Endothelial cell of hepatic sinusoid (primary cell): ENCODE results near the gene GLYATL1B.
"Not testable (repeated sequence)": the region's sequence is repeated elsewhere in the genome, so short reads cannot be mapped to it uniquely, and the experiment has no call there.

ENCODE experiments used
- in situ Hi-C: cut with HindIII; loops from 2 replicates; pipeline ENCODE4 v1.10.0; 2017; ENCODE audit warnings: low sequenced_read_pairs

The GLYATL1B gene

DNA sequence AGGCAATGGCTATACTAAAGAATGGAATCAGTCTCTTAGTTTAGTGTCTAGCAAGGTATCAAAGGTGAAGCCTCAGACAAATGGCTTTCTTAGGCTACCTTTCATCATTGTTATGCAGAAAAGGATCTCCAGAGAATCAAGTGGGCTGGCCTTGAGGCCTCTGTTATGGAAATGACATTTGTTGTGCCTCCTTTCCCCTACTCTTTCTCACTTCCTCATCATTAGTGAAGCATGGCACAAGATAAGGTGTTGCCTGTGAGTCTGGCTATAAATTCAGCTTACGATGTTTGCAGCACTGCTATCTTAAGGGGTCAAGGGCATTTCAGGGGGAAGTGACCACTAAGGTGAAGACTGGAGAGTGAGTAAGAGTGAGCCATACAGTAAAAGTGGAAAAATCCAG lies 9.1 kb downstream of the GLYATL1B start:
- in situ Hi-C loops: not testable (repeated sequence)

DNA sequence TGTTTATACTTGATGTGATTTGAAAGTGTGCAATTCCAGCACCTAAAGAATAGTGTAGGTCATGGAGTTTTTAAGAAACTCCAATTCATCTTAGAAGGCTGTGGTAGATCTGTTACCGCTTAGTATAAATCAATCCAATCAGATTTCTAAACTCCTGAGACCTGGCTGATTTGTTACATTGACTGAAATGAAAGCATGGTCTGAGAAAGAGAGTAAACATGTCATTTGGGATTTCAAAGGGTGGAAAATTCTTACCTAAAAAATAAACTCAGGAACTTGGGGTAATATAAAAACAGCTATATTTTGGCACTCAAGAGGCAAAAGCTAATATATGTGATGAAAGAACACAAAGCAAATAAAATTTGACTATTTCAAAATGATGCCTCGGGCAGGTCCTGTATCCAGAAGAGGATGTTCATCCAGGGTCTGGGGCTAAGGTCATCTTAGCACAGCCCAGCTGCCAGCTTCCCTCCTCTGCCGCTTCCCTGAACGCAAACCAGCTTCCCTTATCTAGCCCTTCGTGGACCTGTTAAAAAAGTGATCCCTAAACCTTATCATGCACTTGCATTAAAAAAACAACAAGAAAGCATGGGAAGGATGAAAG lies 10.0 kb downstream of the GLYATL1B start:
- in situ Hi-C loops: not testable (repeated sequence)

DNA sequence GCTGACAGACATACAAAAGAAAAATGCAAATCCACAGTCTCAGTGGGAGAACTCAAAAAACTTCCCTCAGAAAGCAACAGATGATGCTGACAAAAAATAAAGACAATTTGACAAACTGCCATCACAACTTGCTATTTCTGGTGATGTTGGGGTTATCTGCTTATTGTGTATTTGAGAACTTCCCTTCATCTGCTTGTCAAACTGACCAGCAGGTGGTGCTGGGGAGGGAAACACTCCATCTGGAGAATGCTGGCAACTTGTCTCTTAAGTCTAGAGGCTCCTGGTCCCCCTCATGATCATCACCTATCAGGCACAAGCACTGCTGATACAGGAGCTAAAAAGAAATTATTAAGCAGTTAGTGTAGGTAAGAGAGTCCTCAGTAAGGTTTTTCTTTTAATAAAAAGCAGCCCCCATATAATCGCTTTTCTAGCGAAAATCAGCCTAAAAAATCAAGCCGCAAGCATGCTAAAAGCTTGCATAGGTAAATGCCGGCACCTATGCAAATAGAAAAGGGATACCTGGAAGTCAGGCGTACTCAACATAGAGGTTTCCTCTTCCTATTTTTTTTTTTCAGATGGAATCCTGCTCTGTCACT lies 11.1 kb downstream of the GLYATL1B start:
- in situ Hi-C loops: no loop called here

DNA sequence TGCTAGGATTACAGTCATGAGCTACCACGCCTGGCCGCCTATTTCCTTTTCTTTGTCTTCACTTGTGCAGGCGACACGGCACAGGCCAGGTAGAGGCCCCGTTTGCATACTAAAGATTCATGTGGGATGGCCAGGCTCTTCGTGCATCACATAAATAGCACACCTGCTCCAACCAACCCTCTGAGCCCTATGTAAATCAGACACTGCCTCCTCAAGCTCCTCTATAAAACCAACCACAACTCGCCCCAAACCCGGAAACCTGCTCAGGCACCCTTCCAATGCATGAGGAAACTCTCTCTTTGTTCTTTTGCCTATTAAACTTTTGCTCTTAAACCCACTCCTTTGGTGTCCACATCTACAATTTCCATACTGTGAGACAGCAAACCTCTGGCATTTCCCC lies 11.8 kb downstream of the GLYATL1B start:
- in situ Hi-C loops: not testable (repeated sequence)

DNA sequence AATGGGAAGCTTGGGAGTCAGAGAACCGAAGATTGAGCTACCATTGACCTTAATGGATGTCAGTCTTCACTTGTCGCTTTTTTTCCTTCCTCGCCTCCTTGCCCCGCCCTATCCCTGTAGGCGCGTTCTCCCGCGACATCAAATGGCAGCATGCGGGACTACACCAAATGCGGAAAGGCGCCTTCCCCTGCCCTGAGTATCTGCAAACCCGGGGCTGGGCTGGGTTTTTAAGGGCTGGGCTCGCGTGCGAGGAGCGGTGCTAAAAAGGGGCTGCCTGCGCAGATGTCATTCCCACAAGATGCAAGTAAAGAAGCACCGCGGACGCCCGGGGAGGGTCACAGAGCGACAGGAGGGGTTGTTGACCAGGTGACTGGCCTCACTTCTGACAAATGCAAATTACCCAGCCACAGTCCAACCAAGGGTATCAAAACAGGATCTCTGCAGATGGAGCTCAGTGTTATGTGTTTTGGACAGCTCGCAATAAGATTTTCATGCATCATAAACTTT lies 16.2 kb downstream of the GLYATL1B start:
- in situ Hi-C loops: no loop called here

DNA sequence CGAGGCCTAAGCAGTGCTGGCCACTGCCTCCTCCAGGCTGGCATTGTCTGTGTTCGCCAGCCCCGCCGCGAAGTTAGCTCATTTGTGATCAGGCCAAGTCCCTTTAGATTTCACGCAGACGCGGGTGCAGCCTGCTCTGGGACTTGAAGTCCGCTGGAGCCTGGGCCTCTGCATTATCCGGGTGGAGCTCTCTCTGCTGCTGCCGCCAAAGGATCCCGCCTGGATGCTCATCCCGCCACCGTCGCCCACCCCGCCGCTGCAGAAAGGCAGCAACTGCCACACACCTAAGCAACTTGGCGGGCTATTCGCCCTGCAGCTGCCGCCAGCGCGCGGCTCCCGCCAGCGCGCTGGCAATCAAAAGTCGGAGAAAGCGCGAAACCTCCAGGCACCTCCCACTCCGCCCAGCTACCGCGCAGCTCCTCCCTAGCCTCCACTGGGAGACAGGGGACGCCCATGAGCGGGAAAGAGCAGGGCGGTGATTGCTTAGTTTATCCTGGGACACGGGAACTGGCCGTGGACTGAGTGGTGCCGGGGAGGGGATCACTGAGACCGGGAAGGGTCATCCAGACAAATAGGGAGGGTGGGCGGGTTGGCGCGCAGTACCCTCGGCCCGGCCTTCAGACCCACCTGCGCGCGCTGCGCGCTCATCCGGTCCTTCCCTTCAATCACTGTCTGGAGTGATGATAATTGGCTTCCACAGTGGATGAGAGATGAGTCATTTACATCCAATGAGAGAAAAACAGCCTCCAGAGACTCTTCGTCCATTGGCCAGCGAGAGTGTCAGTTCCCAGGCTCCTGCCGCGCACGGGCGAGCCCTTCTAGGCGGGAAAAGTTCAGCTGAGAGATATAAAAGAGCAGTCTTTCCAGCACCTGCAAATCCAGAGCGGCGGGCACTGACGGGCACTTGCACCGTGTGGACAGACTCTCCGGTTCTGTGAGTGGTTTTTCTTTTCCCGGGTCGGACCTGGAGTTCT lies 20.5 kb downstream of the GLYATL1B start, which contains the start of gene FAM111B:
Gene FAM111B, plus strand, starts transcription at position 875 of the 974 bp plus-strand sequence. CDS start 2,389 bp downstream, outside the sequence.
- in situ Hi-C loops: no loop called here

DNA sequence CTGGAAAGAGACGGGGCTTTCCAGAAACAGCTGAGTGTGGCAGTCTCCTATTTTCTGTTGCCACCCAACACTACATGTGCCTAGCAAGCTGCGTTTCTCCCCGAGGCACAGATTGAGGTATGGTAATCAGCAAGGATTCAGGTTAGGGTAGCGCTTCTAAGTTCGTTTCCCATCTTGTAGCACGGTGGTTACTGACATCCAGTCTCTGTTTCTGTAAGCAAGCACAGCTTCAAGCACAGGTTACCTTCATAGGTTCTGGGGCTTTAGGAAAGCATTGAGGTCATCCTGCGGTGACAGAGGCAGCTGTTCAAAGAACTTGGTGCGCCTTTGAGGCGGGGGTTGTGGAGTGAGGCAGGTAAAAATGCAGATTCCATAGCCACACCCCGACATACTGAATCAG lies 21.6 kb downstream of the GLYATL1B start:
- in situ Hi-C loops: not testable (repeated sequence)

DNA sequence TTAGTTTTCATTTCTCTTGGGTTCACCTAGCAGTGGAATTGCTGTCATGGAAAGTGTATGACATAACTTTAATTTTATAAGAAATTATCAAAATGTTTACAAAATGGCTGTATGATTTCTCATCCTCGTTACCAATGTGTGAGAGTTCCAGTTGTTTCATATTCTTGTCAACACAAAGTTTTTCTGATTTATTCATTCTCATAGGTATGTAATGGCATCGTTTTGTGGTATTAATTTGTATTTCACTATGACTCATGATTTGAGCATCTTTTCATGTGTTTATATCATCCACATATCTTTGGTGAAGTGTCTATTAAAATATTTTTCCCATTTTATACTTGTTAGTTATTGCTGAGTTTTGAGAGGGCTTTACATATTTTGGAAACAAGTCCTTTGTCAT lies 26.4 kb downstream of the GLYATL1B start:
- in situ Hi-C loops: no loop called here

DNA sequence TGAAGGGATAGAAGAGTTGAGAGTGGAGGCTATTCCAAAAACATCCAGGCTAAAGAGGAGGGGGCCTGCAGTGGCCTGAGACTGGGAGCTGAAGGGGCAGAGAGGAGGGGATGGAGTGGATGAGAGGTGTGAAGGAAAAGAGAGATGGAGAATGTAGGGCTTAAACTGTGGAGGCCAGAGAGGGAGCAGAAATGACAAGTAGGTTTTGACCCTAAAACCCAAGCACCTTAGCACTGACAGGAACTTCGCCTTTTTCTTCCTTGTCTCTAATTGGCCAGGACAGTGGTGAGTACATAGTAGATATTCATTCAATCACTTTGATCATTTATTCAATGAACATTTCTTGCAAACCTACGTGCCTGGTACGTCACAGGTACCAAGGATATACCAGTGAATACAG lies 28.2 kb downstream of the GLYATL1B start:
- in situ Hi-C loops: no loop called here

DNA sequence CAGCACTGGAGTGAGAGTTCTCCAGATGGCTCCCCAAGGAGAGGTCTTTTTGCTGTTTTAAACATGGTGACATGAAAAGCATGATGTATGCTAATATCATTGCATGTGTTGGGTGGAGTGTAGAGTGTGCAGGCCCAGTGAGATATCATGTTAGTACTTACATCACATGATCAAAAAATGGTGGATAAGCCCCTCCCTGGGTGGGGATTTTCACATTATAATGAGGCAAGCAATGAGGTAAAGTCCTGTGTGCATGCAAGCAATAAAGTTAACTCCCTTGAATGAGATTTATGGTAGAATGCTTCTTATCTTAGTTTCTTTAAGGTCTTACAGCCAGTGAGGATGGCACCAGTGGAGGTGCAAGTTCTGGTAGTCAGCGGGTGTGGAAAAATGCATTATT lies 29.4 kb downstream of the GLYATL1B start:
- in situ Hi-C loops: no loop called here

DNA sequence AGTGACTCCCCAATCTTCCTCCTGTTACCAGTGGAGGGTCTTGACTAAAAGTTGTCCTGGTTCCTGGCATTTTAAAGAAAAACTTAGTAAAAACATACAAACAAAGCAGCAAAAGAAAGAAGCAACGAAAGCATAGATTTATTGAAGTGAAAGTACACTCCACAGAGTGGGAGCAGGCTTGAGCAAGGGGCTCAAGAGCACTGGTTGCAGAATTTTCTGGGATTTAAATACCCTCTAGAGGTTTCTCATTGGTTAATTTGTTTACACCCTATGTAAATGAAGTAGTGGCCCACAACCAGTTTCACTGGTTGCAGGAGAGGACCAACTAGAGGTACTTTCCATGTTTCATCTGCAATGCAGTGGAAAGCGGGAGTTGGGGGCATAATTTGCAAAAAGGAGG lies 31.7 kb downstream of the GLYATL1B start:
- in situ Hi-C loops: no loop called here

DNA sequence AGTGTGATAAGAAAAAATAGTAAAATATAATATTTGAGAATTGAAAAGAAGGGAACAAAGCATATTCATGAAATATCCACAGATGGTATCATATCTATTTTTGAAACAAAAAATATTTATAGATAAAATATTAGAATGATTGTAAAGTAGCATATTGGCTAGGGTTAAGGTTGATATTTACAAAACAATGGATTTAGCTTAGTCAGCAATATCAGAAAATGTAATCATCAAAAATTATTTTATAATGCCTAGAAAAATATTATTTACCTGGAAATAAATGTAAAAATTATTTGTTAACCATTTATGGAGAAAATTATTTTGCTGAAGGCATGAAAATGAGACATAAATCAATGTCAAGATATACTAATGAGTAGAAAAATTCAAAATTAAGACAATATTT lies 33.7 kb downstream of the GLYATL1B start:
- in situ Hi-C loops: no loop called here

DNA sequence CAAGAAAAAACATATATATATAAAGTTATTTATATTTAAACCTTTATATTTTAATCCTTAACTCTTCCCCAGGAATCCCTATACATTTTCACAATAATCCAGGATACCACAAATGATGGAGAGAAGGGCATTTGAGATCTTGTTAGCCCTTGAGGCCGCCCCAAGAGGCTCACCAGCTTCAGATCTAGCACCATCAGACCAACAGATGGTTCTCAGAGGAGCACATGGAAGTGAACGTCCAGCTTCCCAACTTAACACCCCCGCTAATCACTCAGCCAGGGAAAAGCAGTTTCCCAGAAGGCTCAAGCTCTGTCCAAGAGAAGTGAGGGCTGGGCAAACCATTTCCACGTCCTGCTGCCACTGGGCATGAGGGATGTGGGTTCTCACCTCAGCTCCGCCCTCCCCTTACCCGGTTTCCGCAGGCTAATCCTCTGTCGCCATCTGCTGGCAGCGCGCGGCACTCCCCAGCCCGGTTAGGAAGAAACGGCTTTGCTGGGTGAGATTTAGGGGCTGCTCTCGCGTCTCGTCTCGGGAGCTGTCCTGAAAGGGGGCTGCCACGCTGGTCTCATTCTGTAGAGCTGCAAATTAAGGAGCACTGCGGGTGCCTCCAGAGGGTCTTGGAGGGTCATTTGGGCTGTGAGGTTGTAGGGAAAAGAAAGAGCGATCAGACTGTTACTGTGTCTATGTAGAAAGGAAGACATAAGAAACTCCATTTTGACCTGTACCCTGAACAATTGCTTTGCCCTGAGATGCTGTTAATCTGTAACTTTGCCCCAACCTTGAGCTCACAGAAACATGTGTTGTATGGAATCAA lies 49.7 kb downstream of the GLYATL1B start:
- in situ Hi-C loops: no loop called here

DNA sequence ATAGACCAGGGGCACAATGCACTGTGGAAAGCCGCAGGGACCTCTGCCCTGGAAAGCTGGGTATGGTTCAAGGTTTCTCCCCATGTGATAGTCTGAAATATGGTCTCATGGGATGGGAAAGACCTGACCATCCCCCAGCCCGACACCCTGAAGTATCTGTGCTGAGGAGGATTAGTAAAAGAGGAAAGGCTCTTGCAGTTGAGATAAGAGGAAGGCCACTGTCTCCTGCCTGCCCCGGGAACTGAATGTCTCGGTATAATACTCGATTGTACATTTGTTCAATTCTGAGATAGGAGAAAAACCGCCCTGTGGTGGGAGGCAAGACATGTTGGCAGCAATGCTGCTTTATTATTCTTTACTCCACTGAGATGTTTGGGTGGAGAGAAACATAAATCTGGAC lies 50.4 kb downstream of the GLYATL1B start:
- in situ Hi-C loops: not testable (repeated sequence)

DNA sequence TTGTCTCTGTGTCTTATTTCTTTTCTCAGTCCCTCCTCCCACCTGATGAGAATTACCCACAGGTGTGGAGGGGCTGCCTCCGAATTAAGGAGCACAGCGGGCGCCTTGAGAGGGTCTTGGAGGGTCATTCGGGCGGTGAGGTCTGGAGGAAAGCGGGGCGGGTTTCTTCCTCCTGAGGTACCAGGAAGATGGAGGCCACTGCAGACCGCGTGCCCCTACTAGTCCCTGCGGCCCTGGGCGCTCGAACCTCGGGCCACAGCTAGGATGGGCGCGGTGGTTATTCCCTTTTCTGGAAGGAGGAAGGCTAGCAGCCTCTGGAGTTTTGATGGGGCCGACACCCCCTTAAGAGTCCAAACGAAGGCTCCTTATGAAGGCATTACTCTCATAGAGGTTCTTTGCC lies 51.1 kb downstream of the GLYATL1B start:
- in situ Hi-C loops: no loop called here

DNA sequence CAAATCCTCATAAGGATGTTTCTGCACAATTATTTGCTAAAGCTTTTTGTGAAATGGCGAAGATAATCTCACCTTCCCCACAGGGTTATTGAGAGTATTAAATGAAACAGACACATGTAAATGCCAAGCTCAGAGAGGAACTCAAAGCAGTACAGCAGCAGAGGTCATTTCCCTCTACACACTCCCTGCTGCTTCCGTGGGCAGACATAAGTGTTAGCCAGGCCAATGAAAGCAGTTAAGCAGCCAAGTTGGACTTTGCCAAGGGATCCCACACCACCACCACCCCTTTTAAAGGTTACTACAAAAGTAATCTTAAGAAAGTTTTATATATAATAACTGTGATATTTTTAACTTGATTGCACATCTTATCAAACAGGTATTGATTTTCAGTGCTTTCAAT lies 52.5 kb downstream of the GLYATL1B start:
- in situ Hi-C loops: no loop called here

DNA sequence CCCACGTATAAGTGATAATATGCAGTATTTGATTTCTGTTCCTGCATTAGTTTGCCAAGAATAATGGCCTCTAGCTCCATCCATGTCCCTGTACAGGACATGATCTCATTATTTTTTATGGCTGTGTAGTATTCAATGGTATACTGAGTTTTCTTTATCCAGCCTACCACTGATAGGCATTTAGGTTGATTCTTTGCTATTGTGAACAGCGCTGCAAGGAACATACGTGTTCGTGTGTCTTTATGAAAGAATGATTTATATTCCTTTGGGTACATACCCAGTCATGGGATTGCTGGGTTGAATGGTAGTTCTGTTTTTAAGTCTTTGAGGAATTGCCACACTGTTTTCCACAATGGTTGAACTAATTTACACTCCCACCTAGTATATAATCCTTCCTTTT lies 55.1 kb downstream of the GLYATL1B start:
- in situ Hi-C loops: loop anchor here (5.0 kb wide), 1 partner anchor 84 kb away; no protein-coding TSS in a partner anchor

DNA sequence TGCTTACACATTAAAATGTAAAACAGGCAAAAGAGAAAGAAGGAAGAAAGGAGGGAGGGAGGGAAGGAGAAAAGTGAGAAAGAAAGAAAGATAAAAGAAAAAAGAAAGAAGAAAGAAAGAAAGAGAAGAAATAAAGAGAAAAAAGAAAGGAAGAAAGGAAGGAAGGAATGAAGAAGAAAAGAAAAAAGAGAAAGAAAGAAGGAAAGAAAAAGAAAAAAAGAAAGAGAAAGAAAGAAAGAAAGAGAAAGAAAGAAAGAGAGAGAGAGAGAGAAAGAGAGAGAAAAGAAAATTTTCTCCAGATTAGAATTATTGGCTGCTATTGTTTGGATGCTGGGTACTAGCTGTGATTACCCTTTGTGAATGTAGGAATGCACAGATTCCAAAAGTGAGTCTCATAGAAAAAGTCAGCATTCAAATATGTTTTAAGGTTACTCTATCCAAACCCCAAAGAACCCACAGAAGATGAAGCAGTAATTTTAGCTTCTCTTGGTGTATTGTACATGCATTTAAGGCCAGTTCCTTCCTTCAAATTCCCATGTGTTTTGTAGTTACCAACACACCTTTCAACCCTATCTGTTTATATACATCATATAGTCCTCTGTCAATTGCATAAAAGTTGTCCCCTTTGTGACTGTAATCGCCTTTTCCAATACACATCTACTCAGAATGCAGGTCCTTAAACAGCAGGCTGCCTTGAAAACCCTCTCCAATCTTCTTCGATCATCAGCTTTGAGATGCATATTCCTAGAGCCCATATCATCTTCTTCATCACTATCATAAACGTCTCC lies 55.8 kb downstream of the GLYATL1B start:
- in situ Hi-C loops: loop anchor here (5.0 kb wide), 1 partner anchor 85 kb away; no protein-coding TSS in a partner anchor
